K562 (cell line): ENCODE measurements around the gene WNT16. TPM values are rescaled to one million over a fixed set of nuclear protein-coding genes. Genes with fewer than 3 reads are reported as not detected.
A peak's percentile ranks its signal among the peaks of the same experiment; 100 is the strongest.

Source experiments
- ATAC-seq: fragments of 200-7000 bp; cut with Tn5 transposase; 3 replicates; pipeline ENCODE4 v1.9.1; 2020; ENCODE audit warnings: moderate library complexity
- BruUV-seq: library from RNA; stranded (reverse); fragments of 400-500 nt; replicated peaks from 2 replicates; lab custom pipeline; 2021; lab: Mats Ljungman, UMichigan
- CTCF ChIA-PET: fragments of 300-600 bp; formaldehyde crosslinking; extraction: SDS; loops from one replicate; lab custom pipeline; 2021; ENCODE audit warnings: low intra/inter-chr PET ratio; lab: Yijun Ruan, JAX
- POLR2A ChIA-PET: fragments of 300-600, 350-650 bp; sonication (Branson Sonifier 250); formaldehyde crosslinking; extraction: SDS; loops from one replicate; lab custom pipeline; 2021; ENCODE audit warnings: antibody characterized with exemption, inconsistent platforms; lab: Yijun Ruan, JAX
- DNase-seq, 4 experiments: peaks; one replicate each; pipeline versions ENCODE4 v3.0.0 to v3.0.0-alpha.2; 2011 to 2018; ENCODE audit warnings: low spot score in 3 of 4, mixed read lengths in 3 of 4; ENCODE audit errors: extremely low read depth in 1 of 4
- FAIRE-seq: peaks from 2 replicates; lab custom pipeline; 2011; peaks lifted over from hg19 to GRCh38; lab: Jason Lieb, UNC
- H2AFZ ChIP-seq: 2 replicates; pipeline ENCODE4 v1.6.0; 2011; ENCODE audit warnings: low read depth, low read length, control low read depth, inconsistent platforms
- H3K27ac ChIP-seq: fragments of 200-600 bp; 3 replicates; pipeline ENCODE4 v1.8.0; 2011; ENCODE audit warnings: low read depth, mild to moderate bottlenecking, control low read depth, inconsistent platforms, low read length, moderate library complexity, mixed read lengths; ENCODE audit errors: extremely low read depth
- H3K27me3 ChIP-seq, 2 experiments: fragments of 300-600 bp in 1 of 2; 2 replicates in 1 of 2; 3 replicates in 1 of 2; pipeline versions ENCODE4 v1.6.0 to v1.8.0; 2011; ENCODE audit warnings: inconsistent platforms in 2 of 2, low read length in 2 of 2, mild to moderate bottlenecking in 1 of 2, mixed read lengths in 1 of 2, moderate library complexity in 1 of 2; ENCODE audit not compliant: control insufficient read depth in 2 of 2, insufficient read depth in 2 of 2
- H3K36me3 ChIP-seq: fragments of 300-600 bp; 3 replicates; pipeline ENCODE4 v1.8.0; 2011; ENCODE audit warnings: mild to moderate bottlenecking, low read length, inconsistent platforms; ENCODE audit not compliant: control insufficient read depth, insufficient read depth
- H3K4me1 ChIP-seq, 2 experiments: fragments of 200-600 bp in 1 of 2; replicated peaks in 1 of 2; 2 replicates in 1 of 2; 3 replicates in 1 of 2; pipeline versions ENCODE4 v1.5.1 to v1.8.0; 2011; ENCODE audit warnings: inconsistent platforms in 2 of 2, low read length in 2 of 2, mild to moderate bottlenecking in 1 of 2, mixed read lengths in 1 of 2, moderate library complexity in 1 of 2; ENCODE audit not compliant: control insufficient read depth in 2 of 2, insufficient read depth in 2 of 2
- H3K4me2 ChIP-seq: 2 replicates; pipeline ENCODE4 v1.6.1; 2011; ENCODE audit warnings: low read length, control low read depth, inconsistent platforms, mixed read lengths; ENCODE audit not compliant: insufficient read depth
- H3K4me3 ChIP-seq: fragments of 200-600 bp; sonication (generic), shearing (Covaris generic); 2 replicates; pipeline ENCODE4 v1.5.1; 2016; ENCODE audit warnings: control low read depth, inconsistent platforms
- H3K79me2 ChIP-seq: fragments of 200-600 bp; 3 replicates; pipeline ENCODE4 v1.8.0; 2011; ENCODE audit warnings: low read length, inconsistent platforms; ENCODE audit not compliant: control insufficient read depth, insufficient read depth
- H3K9ac ChIP-seq, 2 experiments: 2 replicates each; pipeline versions ENCODE4 v1.6.0 to v1.6.1; 2011; ENCODE audit warnings: low read depth in 2 of 2, low read length in 2 of 2, control low read depth in 1 of 2, inconsistent platforms in 1 of 2, mild to moderate bottlenecking in 1 of 2, mixed read lengths in 1 of 2; ENCODE audit not compliant: insufficient read depth in 1 of 2
- H3K9me1 ChIP-seq: one replicate; pipeline ENCODE4 v1.6.0; 2011; ENCODE audit warnings: inconsistent platforms, mild to moderate bottlenecking, low read length, moderate library complexity; ENCODE audit not compliant: control insufficient read depth, insufficient read depth
- H3K9me3 ChIP-seq: replicated peaks from 2 replicates; pipeline ENCODE4 v1.5.1; 2011; ENCODE audit warnings: low read depth, low read length, inconsistent platforms; ENCODE audit not compliant: control insufficient read depth, insufficient read depth
- H4K20me1 ChIP-seq: replicated peaks from 2 replicates; pipeline ENCODE4 v1.6.1; 2011; ENCODE audit warnings: low read length, inconsistent platforms, mixed read lengths; ENCODE audit not compliant: control insufficient read depth, insufficient read depth
- GABPA ChIP-seq: fragments of 200-800 bp; sonication (Bioruptor generic); conservative IDR thresholded peaks from 2 replicates; pipeline ENCODE4 v1.6.1; 2016; ENCODE audit warnings: low read depth, missing genetic modification characterization, missing compliant biosample characterization
- HDAC6 ChIP-seq: IDR thresholded peaks from 2 replicates; pipeline ENCODE4 v1.6.1; 2012; ENCODE audit warnings: low read depth, mild to moderate bottlenecking, control low read depth, inconsistent platforms, low read length, moderate library complexity
- NELFE ChIP-seq: IDR thresholded peaks from 2 replicates; pipeline ENCODE4 v1.6.1; 2011; ENCODE audit warnings: mild to moderate bottlenecking; ENCODE audit not compliant: insufficient read depth, insufficient read length
- PHF8 ChIP-seq: fragments of 200-600 bp; sonication (generic); IDR thresholded peaks from 2 replicates; pipeline ENCODE4 v1.6.1; 2012; ENCODE audit warnings: mixed run types, mild to moderate bottlenecking, inconsistent platforms, low read length, moderate library complexity, borderline replicate concordance
- PHTF2 ChIP-seq: fragments of 250-450 bp; sonication (Bioruptor Pico); IDR thresholded peaks from 2 replicates; pipeline ENCODE4 v1.5.0; 2021; ENCODE audit warnings: mild to moderate bottlenecking
- TBP ChIP-seq: optimal IDR thresholded peaks from 2 replicates; pipeline ENCODE3; 2011; ENCODE audit warnings: low read depth, low read length, improper control_type of control experiment
- THRA ChIP-seq: fragments of 450-650 bp; IDR thresholded peaks from 2 replicates; pipeline ENCODE4 v1.6.1; 2017; ENCODE audit warnings: mild to moderate bottlenecking, moderate library complexity
- ZC3H4 ChIP-seq: sonication (generic); formaldehyde crosslinking; IDR thresholded peaks from 2 replicates; pipeline ENCODE4 v1.9.0; 2021; ENCODE audit warnings: missing genetic modification reagents, borderline replicate concordance
- ZNF134 ChIP-seq: fragments of 250-450 bp; sonication (Bioruptor Pico); conservative IDR thresholded peaks from 2 replicates; pipeline ENCODE4 v1.4.0; 2020
- ZNF41 ChIP-seq: fragments of 250-450 bp; sonication (Bioruptor Pico); conservative IDR thresholded peaks from 2 replicates; pipeline ENCODE4 v1.4.0; 2020; ENCODE audit warnings: mild to moderate bottlenecking
- WGBS: fragments of 100-300 bp; shearing (Covaris generic); methylation state at CpG from one replicate; pipeline ENCODE4 v1.1.6; 2016; ENCODE audit warnings: low coverage, mixed read lengths; ENCODE audit not compliant: insufficient coverage; ENCODE audit errors: missing lambda C conversion rate; 5-methylcytosine and 5-hydroxymethylcytosine counted together
- in situ Hi-C: fragments of 300-500 bp; cut with MboI; formaldehyde crosslinking; loops from 4 replicates; pipeline ENCODE4 v1.15.0; 2018; ENCODE audit warnings: inconsistent platforms, mixed read lengths
- intact Hi-C: fragments of 100-400 bp; cut with micrococcal nuclease; formaldehyde crosslinking; loops from 2 replicates; pipeline ENCODE4 v1.14.2; 2022
- polyA plus RNA-seq, 8 experiments: library from polyadenylated mRNA; depleted of rRNA in 4 of 8; stranded (reverse) in 5 of 8; unstranded in 3 of 8; fragments of >200 nt; fragmentation: Nextera tagmentation in 2 of 8; fragmentation: Illumina TruSeq in 1 of 8; extraction: Ambion mirVana in 2 of 8; extraction: Trizol in 1 of 8; gene quantifications; 2 replicates each; pipeline versions ENCODE4 v1.2.1 to v1.2.3, GENCODE V29; 2011 to 2014; ENCODE audit warnings: inconsistent platforms in 1 of 8, missing spikeins in 1 of 8
- total RNA-seq, 7 experiments: library from RNA; depleted of rRNA in 6 of 7; stranded (reverse); fragments of >200 nt in 6 of 7; fragmentation: Illumina TruSeq in 2 of 7; extraction: Trizol in 2 of 7; gene quantifications; 2 replicates each; pipeline versions ENCODE4 v1.2.1 to v1.2.3, GENCODE V29; 2011 to 2021; ENCODE audit warnings: low replicate concordance in 1 of 7
- TF ChIP-seq, protein P1 (sequence below): fragments of 250-450 bp; sonication (Bioruptor Pico); IDR thresholded peaks from 2 replicates; pipeline ENCODE4 v1.8.0; 2021; ENCODE audit warnings: mild to moderate bottlenecking, moderate library complexity

The WNT16 gene
- total and polyA plus RNA-seq, 9 of the 15 experiments (the other 6 are each of a cell fraction or from before 2014, with no cell fraction given), result 0.06 to 0.07 TPM; not detected in 7

DNA sequence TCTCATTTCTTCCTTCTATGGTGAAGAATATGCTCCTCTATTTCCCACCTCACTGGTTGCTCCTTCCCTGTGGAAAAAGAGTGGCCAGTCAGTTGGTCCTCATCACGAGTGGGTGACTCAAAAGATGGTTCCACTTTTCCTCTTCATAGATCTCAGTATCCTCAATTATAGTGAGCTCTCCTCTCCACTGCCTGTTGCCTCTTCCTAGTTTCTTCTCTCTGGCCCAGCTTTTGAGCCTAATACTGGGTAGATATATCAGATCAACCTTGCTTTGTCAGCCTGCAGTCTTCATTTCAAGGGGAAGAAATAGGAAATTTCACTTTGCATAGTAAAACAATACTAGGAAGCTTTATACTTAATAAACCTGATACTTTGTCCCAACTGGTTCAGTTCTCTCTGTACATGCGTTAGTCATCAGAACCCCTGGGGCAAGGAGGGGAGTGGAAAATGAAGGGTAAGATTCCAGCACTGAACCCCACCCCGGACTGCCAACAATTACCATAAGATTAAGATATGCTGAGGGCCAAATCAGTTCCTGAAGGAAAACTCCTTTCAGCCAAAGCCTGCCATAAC is 15.5 kb upstream of the WNT16 start:
- Histone ChIP-seq H3K36me3 (no peaks in the 10 kb centered on the region), H3K9me3 (no peaks in the 10 kb centered on the region), H3K79me2 (no peaks in the 10 kb centered on the region), H3K27ac (no peak overlapping the region), H3K9ac (no peak overlapping the region), H3K4me1 (no peaks in the 10 kb centered on the region), H3K4me3 (no peak overlapping the region), H2AFZ (no peak overlapping the region), H3K9me1 (no peaks in the 10 kb centered on the region)
- WGBS, result 0% methylated on average over 3 of the region's 3 CpGs
- ChIA-PET CTCF (no interaction called here), POLR2A (interaction anchor here (0.7 to 1.1 kb wide), 3 partner anchors 12 to 20 kb away, joined by 3 to 5 read pairs (median 4); no protein-coding TSS in a partner anchor)
- intact Hi-C loops, result no loop called here
- FAIRE-seq, result no peak
- peak; percentile 15; the same call in 2 of the 3 replicates for ATAC-seq
- in situ Hi-C loops, result loop anchor here (10.0 kb wide), 1 partner anchor 519 kb away; no protein-coding TSS in a partner anchor
- BruUV-seq, result no TSS peak
- no peak for DNase-seq
- TF ChIP-seq PHF8 (no peak), ZC3H4 (CRISPR knock-in tag) (no peak), THRA (no peak), ZNF134 (CRISPR knock-in tag) (no peak), PHTF2 (CRISPR knock-in tag) (no peak), TBP (no peak), ZNF41 (CRISPR knock-in tag) (no peak), GABPA (no peak), HDAC6 (no peak), NELFE (no peak)
- TF ChIP-seq, protein P1, sequence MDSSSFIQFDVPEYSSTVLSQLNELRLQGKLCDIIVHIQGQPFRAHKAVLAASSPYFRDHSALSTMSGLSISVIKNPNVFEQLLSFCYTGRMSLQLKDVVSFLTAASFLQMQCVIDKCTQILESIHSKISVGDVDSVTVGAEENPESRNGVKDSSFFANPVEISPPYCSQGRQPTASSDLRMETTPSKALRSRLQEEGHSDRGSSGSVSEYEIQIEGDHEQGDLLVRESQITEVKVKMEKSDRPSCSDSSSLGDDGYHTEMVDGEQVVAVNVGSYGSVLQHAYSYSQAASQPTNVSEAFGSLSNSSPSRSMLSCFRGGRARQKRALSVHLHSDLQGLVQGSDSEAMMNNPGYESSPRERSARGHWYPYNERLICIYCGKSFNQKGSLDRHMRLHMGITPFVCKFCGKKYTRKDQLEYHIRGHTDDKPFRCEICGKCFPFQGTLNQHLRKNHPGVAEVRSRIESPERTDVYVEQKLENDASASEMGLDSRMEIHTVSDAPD (CRISPR knock-in tag), result no peak
- TF ChIP-seq, all 486 proteins: peak for 0
- H3K27me3 ChIP-seq, result peaks cover 9 to 13% of the 10 kb centered on the region in 2 experiments
- H4K20me1 ChIP-seq, result no peaks in the 10 kb centered on the region
- H3K4me2 ChIP-seq, result no peak overlapping the region
